ENCODE results near the gene BRD4. TPM values are rescaled to one million over a fixed set of nuclear protein-coding genes. Genes with fewer than 3 reads are reported as not detected.

BRD4 gene
- total and polyA plus RNA-seq, 5 experiments from 2014 or later = 10.6 to 180 (median 37.2) TPM

DNA sequence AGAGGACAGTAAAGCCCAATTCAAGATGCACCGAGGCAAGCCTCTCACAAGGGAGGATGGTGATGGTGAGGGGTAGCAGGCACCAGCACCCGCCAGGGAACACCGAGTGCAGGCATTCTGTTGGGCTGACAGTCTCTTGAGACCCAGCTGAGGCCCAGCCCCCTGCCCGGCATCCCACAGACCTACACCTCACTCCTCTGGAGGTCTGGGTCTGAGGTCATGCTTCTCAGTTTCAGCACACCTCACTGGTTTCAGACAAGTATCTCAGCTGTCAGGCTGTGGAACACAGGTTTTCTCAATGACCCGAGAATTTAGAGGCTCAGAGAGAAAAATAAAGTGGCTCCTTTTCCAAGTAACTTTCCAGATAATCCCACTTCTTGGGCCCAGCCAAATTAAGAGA, 72.4 kb downstream of the BRD4 start:
- H3K36me3 Mint-ChIP-seq = peaks cover 0 to 88% (median 9%) of the 10 kb centered on the region in 3 donors

GRCh38 chr19:15257782-15258181, 74.6 kb downstream of the BRD4 start:
- Mint-ChIP-seq H3K27me3 (no peaks in the 10 kb centered on the region), H3K9me3 (no peaks in the 10 kb centered on the region), H3K4me3 (no peak overlapping the region), H3K27ac (peak overlapping the region in 3 of 10 donors; percentile 43 to 62 (median 62)), H3K4me1 (peaks cover 1 to 7% (median 3%) of the 10 kb centered on the region in 4 donors), H3K36me3 (peaks cover 0 to 88% (median 13%) of the 10 kb centered on the region in 3 donors)
- no peak for ATAC-seq
- POLR2A ChIA-PET = interaction anchor here (0.5 kb wide), 1 partner anchor 128 kb away, joined by 3 read pairs; no protein-coding TSS in a partner anchor
- no peak for DNase-seq

More for the DNA sequence above, 72.4 kb downstream of the BRD4 start:
- Mint-ChIP-seq H3K4me1 (peaks cover 1 to 7% (median 3%) of the 10 kb centered on the region in 4 donors), H3K4me3 (no peak overlapping the region), H3K9me3 (no peaks in the 10 kb centered on the region), H3K27ac (peak overlapping the region in 1 of 10 donors; percentile 37), H3K27me3 (no peaks in the 10 kb centered on the region)
- DNase-seq (no peak), ATAC-seq (no peak)
- POLR2A ChIA-PET = no interaction called here

- Mint-ChIP-seq H3K27me3 (no peaks in the 10 kb centered on the region), H3K4me1 (peaks cover 2 to 9% (median 5%) of the 10 kb centered on the region in 4 donors), H3K4me3 (no peak overlapping the region), H3K9me3 (no peaks in the 10 kb centered on the region), H3K27ac (no peak overlapping the region), H3K36me3 (peaks cover 0 to 91% (median 15%) of the 10 kb centered on the region in 3 donors)
- POLR2A ChIA-PET = no interaction called here
- DNase-seq (no peak), ATAC-seq (no peak)
Measured at GRCh38 chr19:15256708-15257331, 75.5 kb downstream of the BRD4 start.

- Mint-ChIP-seq H3K27ac (peak overlapping the region in 1 of 10 donors; percentile 60), H3K36me3 (peaks cover 0 to 87% (median 11%) of the 10 kb centered on the region in 3 donors)
Measured at GRCh38 chr19:15255359-15255990, 76.9 kb downstream of the BRD4 start.

GRCh38 chr19:15254547-15254946, 77.8 kb downstream of the BRD4 start:
- H3K9me3 Mint-ChIP-seq = no peaks in the 10 kb centered on the region
- ATAC-seq (no peak), DNase-seq (no peak)
- peaks cover 1 to 9% (median 5%) of the 10 kb centered on the region in 4 donors for H3K4me1 Mint-ChIP-seq
- H3K36me3 Mint-ChIP-seq = peaks cover 0 to 86% (median 11%) of the 10 kb centered on the region in 3 donors
- no peaks in the 10 kb centered on the region for H3K27me3 Mint-ChIP-seq
- POLR2A ChIA-PET = interaction anchor here (0.7 kb wide), 1 partner anchor 695 kb away, joined by 4 read pairs; no protein-coding TSS in a partner anchor
- H3K4me3 Mint-ChIP-seq = no peak overlapping the region
- H3K27ac Mint-ChIP-seq = no peak overlapping the region

More at GRCh38 chr19:15255359-15255990, 76.9 kb downstream of the BRD4 start:
- H3K4me1 Mint-ChIP-seq = peaks cover 1 to 9% (median 5%) of the 10 kb centered on the region in 4 donors
- H3K9me3 Mint-ChIP-seq = no peaks in the 10 kb centered on the region
- ATAC-seq = no peak
- H3K27me3 Mint-ChIP-seq = no peaks in the 10 kb centered on the region
- DNase-seq = no peak
- POLR2A ChIA-PET = no interaction called here
- H3K4me3 Mint-ChIP-seq = no peak overlapping the region

DNA sequence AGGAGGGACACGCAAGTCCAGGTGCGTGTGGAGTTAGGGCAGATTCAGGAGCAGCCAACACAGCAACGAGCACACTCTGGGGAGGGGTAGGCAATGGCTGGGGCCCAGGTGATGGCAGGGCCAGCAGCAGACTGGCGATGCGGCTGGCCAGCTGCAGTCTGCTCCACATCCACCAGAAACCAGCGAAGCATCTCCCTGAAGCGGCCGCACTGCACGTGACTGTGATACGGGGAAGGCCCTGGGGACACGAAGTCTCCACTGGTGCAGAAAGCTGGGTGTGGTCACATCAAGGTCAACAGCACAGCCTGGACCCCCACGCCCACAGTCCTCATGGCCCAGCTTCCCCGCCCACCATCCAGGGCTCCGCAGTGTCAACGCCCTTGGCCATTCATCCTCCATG, 78.8 kb downstream of the BRD4 start:
- ATAC-seq (no peak), DNase-seq (no peak)
- H3K27me3 Mint-ChIP-seq = no peaks in the 10 kb centered on the region
- no peaks in the 10 kb centered on the region for H3K9me3 Mint-ChIP-seq
- POLR2A ChIA-PET = interaction anchor here (0.6 to 1.1 kb wide), 2 partner anchors 14 to 942 kb away, joined by 3 to 4 read pairs; no protein-coding TSS in a partner anchor
- peak overlapping the region in 1 of 10 donors; percentile 34 for H3K27ac Mint-ChIP-seq
- H3K4me3 Mint-ChIP-seq = no peak overlapping the region
- peaks cover 1 to 8% (median 4%) of the 10 kb centered on the region in 4 donors for H3K4me1 Mint-ChIP-seq
- peaks cover 0 to 82% (median 11%) of the 10 kb centered on the region in 3 donors for H3K36me3 Mint-ChIP-seq

DNA sequence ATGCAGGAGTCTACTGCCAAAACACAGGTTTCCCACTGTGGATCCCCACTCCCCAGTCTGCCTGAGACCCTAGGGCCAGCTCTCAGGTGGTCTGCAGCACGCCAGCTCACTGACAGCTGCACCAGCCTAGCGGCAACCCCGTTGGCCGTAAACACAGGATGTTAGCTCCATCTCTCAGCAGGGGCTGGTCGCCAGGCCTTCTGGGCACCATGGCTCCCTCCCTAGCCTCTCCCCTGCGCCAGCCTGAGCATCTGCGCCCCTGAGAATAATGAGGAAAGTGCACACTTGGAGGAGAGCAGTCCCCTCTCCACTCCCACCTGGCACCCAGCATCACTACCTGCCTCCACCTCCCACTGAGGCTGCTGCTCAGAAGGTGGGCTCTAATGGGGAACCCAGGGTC, 79.3 kb downstream of the BRD4 start:
- Mint-ChIP-seq H3K27ac (peak overlapping the region in 1 of 10 donors; percentile 24), H3K4me1 (peaks cover 0 to 7% (median 4%) of the 10 kb centered on the region in 4 donors), H3K9me3 (no peaks in the 10 kb centered on the region), H3K4me3 (no peak overlapping the region), H3K36me3 (peaks cover 0 to 83% (median 11%) of the 10 kb centered on the region in 3 donors), H3K27me3 (no peaks in the 10 kb centered on the region)
- DNase-seq (no peak), ATAC-seq (no peak)
- POLR2A ChIA-PET = interaction anchor here (1.1 kb wide), 1 partner anchor 13 kb away, joined by 3 read pairs; no protein-coding TSS in a partner anchor

DNA sequence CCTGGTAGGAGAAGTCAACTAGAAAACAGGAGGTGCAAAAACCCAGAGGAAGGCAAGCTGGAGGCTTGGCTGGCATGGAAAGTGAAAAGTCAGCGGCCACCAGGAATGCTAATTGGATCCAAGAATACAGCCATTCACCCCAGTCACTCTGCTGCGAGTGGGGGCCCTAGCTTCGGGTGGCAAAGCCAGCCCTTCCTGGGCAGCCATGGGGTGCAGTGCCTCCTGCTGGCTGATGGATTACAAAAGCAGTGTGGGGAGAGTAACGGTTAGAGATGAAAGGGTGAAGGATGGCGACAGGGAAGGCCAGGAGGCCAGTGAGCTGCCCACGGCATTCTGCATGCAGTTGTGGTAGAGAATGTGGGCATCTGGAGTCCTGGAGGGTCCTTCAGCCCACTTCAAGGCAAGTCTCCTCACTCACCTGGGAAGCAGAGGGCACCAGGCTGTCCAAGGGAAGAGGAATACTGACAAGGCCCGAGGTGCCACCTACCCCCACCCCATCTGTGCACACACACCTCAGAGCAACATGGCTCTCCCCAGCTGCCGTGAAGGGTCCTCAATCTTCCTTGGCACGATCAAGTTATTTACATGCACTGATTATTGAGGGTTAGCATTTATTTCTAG, 79.8 kb downstream of the BRD4 start:
- no peaks in the 10 kb centered on the region for H3K27me3 Mint-ChIP-seq

GRCh38 chr19:15251749-15252397, 80.5 kb downstream of the BRD4 start:
- Mint-ChIP-seq H3K4me3 (no peak overlapping the region), H3K27me3 (no peaks in the 10 kb centered on the region), H3K9me3 (no peaks in the 10 kb centered on the region), H3K4me1 (peaks cover 0 to 7% (median 4%) of the 10 kb centered on the region in 4 donors), H3K27ac (peak overlapping the region in 2 of 10 donors; percentile 76 to 77), H3K36me3 (peaks cover 0 to 84% (median 11%) of the 10 kb centered on the region in 3 donors)
- POLR2A ChIA-PET = no interaction called here
- DNase-seq (no peak), ATAC-seq (no peak)

More for the DNA sequence above, 79.8 kb downstream of the BRD4 start:
- H3K9me3 Mint-ChIP-seq = no peaks in the 10 kb centered on the region
- ATAC-seq (no peak), DNase-seq (no peak)
- peaks cover 0 to 83% (median 11%) of the 10 kb centered on the region in 3 donors for H3K36me3 Mint-ChIP-seq
- H3K4me3 Mint-ChIP-seq = no peak overlapping the region
- H3K4me1 Mint-ChIP-seq = peaks cover 0 to 7% (median 4%) of the 10 kb centered on the region in 4 donors
- peak overlapping the region in 2 of 10 donors; percentile 22 to 40 for H3K27ac Mint-ChIP-seq
- POLR2A ChIA-PET = no interaction called here

DNA sequence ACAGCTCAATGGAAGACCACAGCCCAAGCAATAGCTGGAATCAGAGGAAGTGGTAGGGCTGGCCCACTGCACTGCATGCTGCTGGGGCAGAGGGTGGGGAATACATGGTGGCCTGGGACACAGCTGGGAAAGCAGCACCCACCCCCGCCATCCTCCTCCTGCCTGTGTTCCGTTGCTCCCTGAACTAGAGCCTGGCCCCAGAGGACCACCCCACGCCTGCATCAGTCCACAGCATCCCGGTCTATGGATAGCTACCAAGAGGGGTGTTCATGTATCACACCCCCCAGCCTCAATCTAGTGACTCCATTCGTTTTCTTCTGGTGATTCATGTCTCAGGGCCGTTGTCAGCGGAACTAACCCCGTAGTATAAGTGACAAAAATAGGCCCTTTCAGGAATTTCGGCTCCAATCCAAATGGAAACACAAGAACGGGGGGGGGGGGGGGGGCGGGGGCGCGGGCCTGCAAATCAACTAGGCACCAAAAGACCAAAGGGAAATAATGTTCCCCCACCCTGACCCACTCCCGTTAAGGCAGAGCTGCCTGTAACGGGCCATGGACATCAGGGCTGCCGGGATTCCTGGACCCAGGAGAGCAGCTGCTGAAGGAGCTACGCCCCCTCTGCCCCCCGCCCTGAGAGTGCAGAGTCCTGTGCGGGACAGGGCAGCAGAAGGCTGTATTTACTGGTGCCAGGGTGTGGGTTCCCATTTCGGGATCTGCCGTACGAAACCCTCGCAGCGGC, 81.2 kb downstream of the BRD4 start:
- H3K4me1 Mint-ChIP-seq = peaks cover 1 to 10% (median 6%) of the 10 kb centered on the region in 4 donors
- no peaks in the 10 kb centered on the region for H3K9me3 Mint-ChIP-seq
- H3K4me3 Mint-ChIP-seq = no peak overlapping the region
- ATAC-seq = no peak
- DNase-seq = no peak
- H3K27me3 Mint-ChIP-seq = no peaks in the 10 kb centered on the region
- H3K36me3 Mint-ChIP-seq = peaks cover 0 to 81% (median 9%) of the 10 kb centered on the region in 3 donors
- H3K27ac Mint-ChIP-seq = peak overlapping the region in 2 of 10 donors; percentile 76 to 77
- POLR2A ChIA-PET = no interaction called here

DNA sequence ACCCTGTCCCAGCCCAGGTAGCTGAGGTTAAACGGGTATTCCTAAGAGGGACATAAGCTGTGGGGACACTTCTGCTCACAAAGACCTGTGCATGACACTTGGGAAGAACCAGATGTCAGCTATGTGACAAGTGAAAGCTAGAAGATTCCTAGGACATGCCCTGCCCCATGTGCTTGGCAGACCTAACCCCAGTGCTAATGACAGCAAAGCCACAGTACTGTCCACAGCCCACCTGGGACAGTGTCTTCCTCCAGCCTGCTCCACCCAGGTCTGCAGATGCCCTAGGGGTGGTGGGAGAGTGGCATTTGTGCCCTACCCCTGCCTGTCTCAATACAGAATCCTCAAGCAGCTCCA, 81.7 kb downstream of the BRD4 start:
- H3K27ac Mint-ChIP-seq = peak overlapping the region in 2 of 10 donors; percentile 38 to 67

More for the DNA sequence above, 81.7 kb downstream of the BRD4 start:
- Mint-ChIP-seq H3K4me1 (peaks cover 1 to 10% (median 10%) of the 10 kb centered on the region in 4 donors), H3K27me3 (no peaks in the 10 kb centered on the region), H3K36me3 (peaks cover 0 to 81% (median 7%) of the 10 kb centered on the region in 3 donors), H3K9me3 (no peaks in the 10 kb centered on the region), H3K4me3 (no peak overlapping the region)
- ATAC-seq (no peak), DNase-seq (no peak)
- POLR2A ChIA-PET = interaction anchor here (1.1 kb wide), 1 partner anchor 169 kb away, joined by 3 read pairs; no protein-coding TSS in a partner anchor
